Measurements from ENCODE around the gene SUCLG2. TPM values are rescaled to one million over a fixed set of nuclear protein-coding genes. Genes with fewer than 3 reads are reported as not detected.

The SUCLG2 gene
- total and polyA plus RNA-seq, 7 donors, result 63.7 to 102 (median 90.5) TPM

- no peaks in the 10 kb centered on the region for H3K4me1 ChIP-seq
- 100% methylated on average over 1 of the region's 1 CpG for WGBS, 3 donors
- no peak overlapping the region for H3K4me3 ChIP-seq
- ATAC-seq (no peak), DNase-seq (no peak)
- peaks cover 0 to 18% of the 10 kb centered on the region in 2 donors for H3K36me3 ChIP-seq (ENCODE audit: insufficient read depth in 1 of 2, low read depth in 1 of 2)
- intact Hi-C loops (cut with DNase I), result no loop called here
- H3K27me3 ChIP-seq (ENCODE audit: insufficient read depth in 3 of 3, low read length in 2 of 3), result no peaks in the 10 kb centered on the region
- no peaks in the 10 kb centered on the region for H3K9me3 ChIP-seq
- no peak overlapping the region for H3K27ac ChIP-seq
- TF ChIP-seq CTCF (IDR thresholded peaks at IDR 0.05), result no peak
Measured at GRCh38 chr3:67490658-67491057, 163.8 kb downstream of the SUCLG2 start.

- TF ChIP-seq CTCF (IDR thresholded peaks at IDR 0.05), result no peak
- WGBS, 3 donors, result 80 to 88% (median 81%) methylated on average over 4 of the region's 4 CpGs
- H3K27ac ChIP-seq, result no peak overlapping the region
Measured at GRCh38 chr3:67489816-67490215, 164.6 kb downstream of the SUCLG2 start.

GRCh38 chr3:67487564-67488114, 166.8 kb downstream of the SUCLG2 start:
- H3K27ac ChIP-seq, result no peak overlapping the region
- ATAC-seq (no peak), DNase-seq (no peak)
- intact Hi-C loops (cut with DNase I), result no loop called here
- H3K36me3 ChIP-seq (ENCODE audit: insufficient read depth in 1 of 2, low read depth in 1 of 2), result no peaks in the 10 kb centered on the region
- H3K9me3 ChIP-seq, result no peaks in the 10 kb centered on the region
- no peaks in the 10 kb centered on the region for H3K27me3 ChIP-seq (ENCODE audit: insufficient read depth in 3 of 3, low read length in 2 of 3)
- H3K4me1 ChIP-seq, result no peaks in the 10 kb centered on the region
- no peak overlapping the region for H3K4me3 ChIP-seq
- TF ChIP-seq CTCF (IDR thresholded peaks at IDR 0.05), result no peak
- 98 to 100% (median 100%) methylated on average over 1 of the region's 1 CpG for WGBS, 3 donors

More at GRCh38 chr3:67489816-67490215, 164.6 kb downstream of the SUCLG2 start:
- Histone ChIP-seq H3K27me3 (ENCODE audit: insufficient read depth in 3 of 3, low read length in 2 of 3) (no peaks in the 10 kb centered on the region), H3K36me3 (ENCODE audit: insufficient read depth in 1 of 2, low read depth in 1 of 2) (peaks cover 0 to 14% of the 10 kb centered on the region in 2 donors), H3K4me3 (no peak overlapping the region), H3K9me3 (no peaks in the 10 kb centered on the region), H3K4me1 (no peaks in the 10 kb centered on the region)
- ATAC-seq (no peak), DNase-seq (no peak)
- intact Hi-C loops (cut with DNase I), result no loop called here

- no peak for DNase-seq
- ATAC-seq, result no peak
- intact Hi-C loops (cut with DNase I), result no loop called here
- no peaks in the 10 kb centered on the region for H3K36me3 ChIP-seq (ENCODE audit: insufficient read depth in 1 of 2, low read depth in 1 of 2)
- no peak overlapping the region for H3K27ac ChIP-seq
- H3K4me1 ChIP-seq, result no peaks in the 10 kb centered on the region
- no peak overlapping the region for H3K4me3 ChIP-seq
- no peak for TF ChIP-seq CTCF (IDR thresholded peaks at IDR 0.05)
- H3K9me3 ChIP-seq, result no peaks in the 10 kb centered on the region
- WGBS, 3 donors, result 61 to 78% (median 71%) methylated on average over 1 of the region's 1 CpG
- H3K27me3 ChIP-seq (ENCODE audit: insufficient read depth in 3 of 3, low read length in 2 of 3), result no peaks in the 10 kb centered on the region
Measured at GRCh38 chr3:67486883-67487282, 167.5 kb downstream of the SUCLG2 start.

- no peaks in the 10 kb centered on the region for H3K27me3 ChIP-seq (ENCODE audit: insufficient read depth in 3 of 3, low read length in 2 of 3)
- H3K27ac ChIP-seq, result no peak overlapping the region
- intact Hi-C loops (cut with DNase I), result no loop called here
- H3K4me1 ChIP-seq, result no peaks in the 10 kb centered on the region
- no peak for TF ChIP-seq CTCF (IDR thresholded peaks at IDR 0.05)
- DNase-seq, result no peak
- H3K9me3 ChIP-seq, result no peaks in the 10 kb centered on the region
- no peak for ATAC-seq
- no peaks in the 10 kb centered on the region for H3K36me3 ChIP-seq (ENCODE audit: insufficient read depth in 1 of 2, low read depth in 1 of 2)
- WGBS, 3 donors, result 48 to 64% (median 57%) methylated on average over 3 of the region's 3 CpGs
- H3K4me3 ChIP-seq, result no peak overlapping the region
Measured at GRCh38 chr3:67484085-67484484, 170.3 kb downstream of the SUCLG2 start.

All from psoas muscle (tissue), 8 donors.